NCI-H2029 (cell line): ENCODE measurements around the gene TCEAL7.
A peak's percentile ranks its signal among the peaks of the same experiment; 100 is the strongest.
"Not testable (repeated sequence)": the region's sequence is repeated elsewhere in the genome, so short reads cannot be mapped to it uniquely, and the experiment has no call there.

ENCODE experiments used
- DNase-seq: peaks from one replicate; lab custom pipeline; 2025; lab: John Stamatoyannopoulos, UW

Gene TCEAL7

GRCh38 chrX:103329991-103330390 is at the start of gene TCEAL7:
TSS of gene TCEAL7 (plus strand) at chrX:103330239. CDS start at chrX:103331404, 1,165 bp downstream.
- DNase-seq: no peak

- no peak for DNase-seq
These were observed 36.9 kb upstream of the TCEAL7 start for GRCh38 chrX:103293118-103293517.

- no peak for DNase-seq
These were observed 25.3 kb upstream of the TCEAL7 start for GRCh38 chrX:103304705-103305104.

GRCh38 chrX:103305666-103306065 is 24.4 kb upstream of the TCEAL7 start:
- not testable (repeated sequence) for DNase-seq

GRCh38 chrX:103309860-103310554 is 20.0 kb upstream of the TCEAL7 start:
- no peak for DNase-seq

- peak; percentile 48 for DNase-seq
These were observed 19.3 kb upstream of the TCEAL7 start, which contains the start of gene BEX2 for GRCh38 chrX:103310555-103311398. TSS of gene BEX2 (minus strand) at chrX:103310990. CDS start at chrX:103309976, 1,014 bp downstream.

GRCh38 chrX:103311399-103311780 is 18.6 kb upstream of the TCEAL7 start:
- DNase-seq: no peak

GRCh38 chrX:103330681-103331288 is 746 bp downstream of the TCEAL7 start:
- DNase-seq: no peak

- DNase-seq: no peak
These were observed 8.6 kb downstream of the TCEAL7 start for GRCh38 chrX:103338663-103339062.

GRCh38 chrX:103343105-103343504 is 13.1 kb downstream of the TCEAL7 start:
- no peak for DNase-seq

GRCh38 chrX:103344606-103345005 is 14.6 kb downstream of the TCEAL7 start:
- DNase-seq: no peak

GRCh38 chrX:103347682-103348397 is 17.8 kb downstream of the TCEAL7 start:
- no peak for DNase-seq

- DNase-seq: peak; percentile 53
These were observed 26.2 kb downstream of the TCEAL7 start, which contains the start of gene TCEAL9 for GRCh38 chrX:103356130-103356798. TSS of gene TCEAL9 (plus strand) at chrX:103356506. CDS start at chrX:103357685, 1,179 bp downstream.

- no peak for DNase-seq
These were observed 26.8 kb downstream of the TCEAL7 start for GRCh38 chrX:103356858-103357257.

GRCh38 chrX:103357871-103358270 is 27.8 kb downstream of the TCEAL7 start:
- no peak for DNase-seq

- DNase-seq: not testable (repeated sequence)
These were observed 29.6 kb downstream of the TCEAL7 start for GRCh38 chrX:103359605-103360004.

- DNase-seq: no peak
These were observed 30.1 kb downstream of the TCEAL7 start for GRCh38 chrX:103360092-103360491.

GRCh38 chrX:103360916-103361315 is 30.9 kb downstream of the TCEAL7 start:
- no peak for DNase-seq

- DNase-seq: no peak
These were observed 31.8 kb downstream of the TCEAL7 start for GRCh38 chrX:103361798-103362197.

GRCh38 chrX:103362474-103362873 is 32.4 kb downstream of the TCEAL7 start:
- no peak for DNase-seq

- no peak for DNase-seq
These were observed 33.0 kb downstream of the TCEAL7 start for GRCh38 chrX:103363046-103363445.
